Smooth muscle cell (in vitro differentiated cells): ENCODE data around the gene SUPT5H. TPM values are rescaled to one million over a fixed set of nuclear protein-coding genes. Genes with fewer than 3 reads are reported as not detected.

Source experiments
- DNase-seq: peaks from one replicate; lab custom pipeline; 2025; ENCODE audit not compliant: unreplicated experiment; lab: John Stamatoyannopoulos, UW
- H2AFZ ChIP-seq: fragments of 200-600 bp; sonication (generic); 2 replicates; pipeline ENCODE4 v1.6.0; 2016; ENCODE audit warnings: antibody characterized with exemption, low read depth, mild to moderate bottlenecking
- H3F3A ChIP-seq: fragments of 200-600 bp; sonication (generic); 2 replicates; pipeline ENCODE4 v1.6.0; 2017; ENCODE audit warnings: antibody characterized with exemption, low read depth
- H3K27ac ChIP-seq: fragments of 200-600 bp; sonication (generic); 2 replicates; pipeline ENCODE4 v1.5.1; 2016; ENCODE audit warnings: low read depth, mild to moderate bottlenecking
- H3K27me3 ChIP-seq: fragments of 200-600 bp; sonication (generic); 2 replicates; pipeline ENCODE4 v1.6.1; 2016; ENCODE audit warnings: low read depth, mild to moderate bottlenecking
- H3K36me3 ChIP-seq: fragments of 200-600 bp; sonication (generic); 2 replicates; pipeline ENCODE4 v1.5.1; 2016; ENCODE audit warnings: low read depth
- H3K4me1 ChIP-seq: fragments of 200-600 bp; sonication (generic); 2 replicates; pipeline ENCODE4 v1.5.1; 2016; ENCODE audit warnings: low read depth
- H3K4me2 ChIP-seq: fragments of 200-600 bp; sonication (generic); 2 replicates; pipeline ENCODE4 v1.6.0; 2016; ENCODE audit warnings: mild to moderate bottlenecking
- H3K4me3 ChIP-seq: fragments of 200-600 bp; sonication (generic); 2 replicates; pipeline ENCODE4 v1.5.1; 2016; ENCODE audit warnings: mild to moderate bottlenecking
- H3K79me2 ChIP-seq: fragments of 200-600 bp; sonication (generic); 2 replicates; pipeline ENCODE4 v1.6.0; 2016; ENCODE audit warnings: low read depth, mild to moderate bottlenecking
- H3K9ac ChIP-seq: fragments of 200-600 bp; sonication (generic); 2 replicates; pipeline ENCODE4 v1.6.0; 2016; ENCODE audit warnings: low read depth
- H3K9me3 ChIP-seq: fragments of 200-600 bp; sonication (generic); replicated peaks from 2 replicates; pipeline ENCODE4 v1.5.1; 2016; ENCODE audit warnings: low read depth
- H4K20me1 ChIP-seq: fragments of 200-600 bp; sonication (generic); 2 replicates; pipeline ENCODE4 v1.6.0; 2016; ENCODE audit warnings: low read depth
- WGBS: methylation state at CpG from one replicate; pipeline ENCODE4 v1.1.7; 2016; ENCODE audit warnings: low lambda C conversion rate; 5-methylcytosine and 5-hydroxymethylcytosine counted together
- polyA plus RNA-seq: library from polyadenylated mRNA; unstranded; fragments of >200 nt; fragmentation: Nextera tagmentation; extraction: Ambion mirVana; gene quantifications from 2 replicates; pipeline ENCODE4 v1.2.1, GENCODE V29; 2016
- total RNA-seq: library from RNA; depleted of rRNA; stranded (reverse); fragments of >200 nt; gene quantifications from 2 replicates; pipeline ENCODE4 v1.2.3, GENCODE V29; 2014
- TF ChIP-seq, protein P1 (sequence below): fragments of 200-600 bp; sonication (generic); IDR thresholded peaks from 2 replicates; pipeline ENCODE4 v1.5.1; 2017; ENCODE audit warnings: borderline replicate concordance, mild to moderate bottlenecking, antibody characterized with exemption; ENCODE audit not compliant: insufficient read depth, poor library complexity, severe bottlenecking

Gene SUPT5H
- total and polyA plus RNA-seq, 2 experiments from 2014 or later, result 44.9 to 134 TPM

DNA sequence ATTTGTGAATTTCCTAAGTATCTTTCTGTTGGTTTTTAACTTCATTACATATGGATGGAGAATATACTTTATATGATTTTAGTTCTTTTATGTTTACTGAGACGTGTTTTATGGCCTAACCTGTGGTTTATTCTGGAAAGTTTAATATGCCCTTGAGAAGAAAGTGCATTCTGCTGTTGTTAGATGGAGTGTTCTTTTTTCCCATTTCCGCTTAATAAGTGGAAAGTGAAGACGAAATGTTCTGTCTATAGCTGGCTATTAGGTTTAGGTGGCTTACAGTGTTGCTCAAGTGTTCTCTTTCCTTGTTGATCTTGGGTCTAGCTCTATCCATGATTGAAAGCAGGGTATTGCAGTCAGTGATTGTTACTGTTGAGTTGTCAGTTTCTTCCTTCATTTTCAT, 18.0 kb downstream of the SUPT5H start:
- Histone ChIP-seq H3K4me3 (no peak overlapping the region), H4K20me1 (peaks cover 50% of the 10 kb centered on the region), H3K27ac (no peak overlapping the region), H3K27me3 (no peaks in the 10 kb centered on the region), H3K9me3 (no peaks in the 10 kb centered on the region), H3K9ac (no peak overlapping the region), H2AFZ (no peak overlapping the region), H3K36me3 (no peaks in the 10 kb centered on the region), H3F3A (no peaks in the 10 kb centered on the region), H3K4me1 (no peaks in the 10 kb centered on the region), H3K4me2 (no peak overlapping the region), H3K79me2 (peaks cover 14% of the 10 kb centered on the region)
- DNase-seq, result no peak
- 76% methylated on average over 3 of the region's 3 CpGs for WGBS
- TF ChIP-seq, protein P1, sequence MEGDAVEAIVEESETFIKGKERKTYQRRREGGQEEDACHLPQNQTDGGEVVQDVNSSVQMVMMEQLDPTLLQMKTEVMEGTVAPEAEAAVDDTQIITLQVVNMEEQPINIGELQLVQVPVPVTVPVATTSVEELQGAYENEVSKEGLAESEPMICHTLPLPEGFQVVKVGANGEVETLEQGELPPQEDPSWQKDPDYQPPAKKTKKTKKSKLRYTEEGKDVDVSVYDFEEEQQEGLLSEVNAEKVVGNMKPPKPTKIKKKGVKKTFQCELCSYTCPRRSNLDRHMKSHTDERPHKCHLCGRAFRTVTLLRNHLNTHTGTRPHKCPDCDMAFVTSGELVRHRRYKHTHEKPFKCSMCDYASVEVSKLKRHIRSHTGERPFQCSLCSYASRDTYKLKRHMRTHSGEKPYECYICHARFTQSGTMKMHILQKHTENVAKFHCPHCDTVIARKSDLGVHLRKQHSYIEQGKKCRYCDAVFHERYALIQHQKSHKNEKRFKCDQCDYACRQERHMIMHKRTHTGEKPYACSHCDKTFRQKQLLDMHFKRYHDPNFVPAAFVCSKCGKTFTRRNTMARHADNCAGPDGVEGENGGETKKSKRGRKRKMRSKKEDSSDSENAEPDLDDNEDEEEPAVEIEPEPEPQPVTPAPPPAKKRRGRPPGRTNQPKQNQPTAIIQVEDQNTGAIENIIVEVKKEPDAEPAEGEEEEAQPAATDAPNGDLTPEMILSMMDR, result no peak

DNA sequence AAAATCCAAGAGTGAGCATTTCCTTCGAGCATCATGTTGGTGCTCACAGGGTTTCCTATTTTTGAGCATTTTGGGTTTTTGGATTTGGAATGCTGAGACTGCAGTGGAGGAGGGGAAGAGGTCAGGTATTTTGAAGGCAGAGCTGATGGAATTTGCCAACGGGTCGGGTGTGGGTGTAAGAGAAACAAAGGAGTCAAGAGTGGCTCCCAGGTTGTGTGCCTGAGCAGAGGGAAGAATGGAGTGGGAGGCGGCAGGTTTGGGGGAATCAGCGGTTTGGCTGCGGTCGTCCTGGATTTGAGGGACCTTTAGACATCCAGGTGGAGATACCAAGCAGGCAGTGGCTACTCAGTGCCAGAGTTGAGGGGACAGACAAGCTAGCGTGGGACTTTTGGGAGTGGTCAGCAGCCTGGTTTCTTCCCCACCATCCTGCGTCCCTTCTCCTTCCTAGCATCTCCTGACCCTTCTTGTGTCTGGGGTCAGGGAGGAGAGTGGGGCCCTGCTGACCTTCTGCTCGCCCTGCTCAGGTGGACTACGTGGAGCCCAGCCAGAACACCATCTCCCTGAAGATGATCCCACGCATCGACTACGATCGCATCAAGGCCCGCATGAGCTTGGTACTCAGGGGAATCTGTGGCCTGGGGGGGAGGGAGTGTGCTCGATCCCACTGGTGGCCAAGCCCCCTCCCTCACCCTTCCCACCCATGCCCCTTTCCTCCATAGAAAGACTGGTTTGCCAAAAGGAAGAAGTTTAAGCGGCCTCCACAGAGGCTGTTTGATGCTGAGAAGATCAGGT, 20.8 kb downstream of the SUPT5H start:
- 98% methylated on average over 18 of the region's 18 CpGs for WGBS
- H3F3A ChIP-seq, result no peaks in the 10 kb centered on the region
- no peak for DNase-seq
- H3K4me1 ChIP-seq, result no peaks in the 10 kb centered on the region
- TF ChIP-seq, protein P1, result no peak
- no peak overlapping the region for H2AFZ ChIP-seq
- H3K4me3 ChIP-seq, result no peak overlapping the region
- no peaks in the 10 kb centered on the region for H3K27me3 ChIP-seq
- peaks cover 14% of the 10 kb centered on the region for H3K79me2 ChIP-seq
- peaks cover 42% of the 10 kb centered on the region for H4K20me1 ChIP-seq
- no peaks in the 10 kb centered on the region for H3K36me3 ChIP-seq
- H3K9ac ChIP-seq, result no peak overlapping the region
- no peak overlapping the region for H3K4me2 ChIP-seq
- no peaks in the 10 kb centered on the region for H3K9me3 ChIP-seq
- no peak overlapping the region for H3K27ac ChIP-seq

DNA sequence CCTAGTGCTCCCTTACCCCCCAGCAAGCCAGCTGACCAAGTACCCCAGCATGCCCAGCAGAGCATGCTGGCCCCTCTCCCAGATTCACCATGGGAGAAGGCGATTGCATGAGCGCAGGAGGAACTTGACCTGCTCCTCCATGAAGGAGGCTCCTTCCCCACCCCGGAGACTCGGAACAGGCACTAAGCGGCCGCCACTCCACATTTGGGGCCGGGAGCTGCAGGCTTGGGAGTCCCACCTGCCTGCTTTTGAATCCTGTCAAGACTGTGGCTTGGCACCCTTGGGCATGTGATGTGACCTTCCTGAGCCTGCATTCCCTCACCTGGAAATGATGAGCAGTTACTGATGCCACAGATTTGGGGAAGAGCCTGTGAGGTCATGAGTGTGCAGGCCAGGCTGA, 22.6 kb downstream of the SUPT5H start:
- no peak overlapping the region for H3K27ac ChIP-seq
- H4K20me1 ChIP-seq, result peaks cover 50% of the 10 kb centered on the region
- H3K4me3 ChIP-seq, result no peak overlapping the region
- WGBS, result 97% methylated on average over 7 of the region's 7 CpGs
- no peak overlapping the region for H3K4me2 ChIP-seq
- H3F3A ChIP-seq, result no peaks in the 10 kb centered on the region
- H3K27me3 ChIP-seq, result no peaks in the 10 kb centered on the region
- H3K4me1 ChIP-seq, result no peaks in the 10 kb centered on the region
- no peak overlapping the region for H3K9ac ChIP-seq
- peaks cover 14% of the 10 kb centered on the region for H3K79me2 ChIP-seq
- no peaks in the 10 kb centered on the region for H3K36me3 ChIP-seq
- H3K9me3 ChIP-seq, result no peaks in the 10 kb centered on the region
- no peak for DNase-seq
- H2AFZ ChIP-seq, result no peak overlapping the region
- TF ChIP-seq, protein P1, result no peak

DNA sequence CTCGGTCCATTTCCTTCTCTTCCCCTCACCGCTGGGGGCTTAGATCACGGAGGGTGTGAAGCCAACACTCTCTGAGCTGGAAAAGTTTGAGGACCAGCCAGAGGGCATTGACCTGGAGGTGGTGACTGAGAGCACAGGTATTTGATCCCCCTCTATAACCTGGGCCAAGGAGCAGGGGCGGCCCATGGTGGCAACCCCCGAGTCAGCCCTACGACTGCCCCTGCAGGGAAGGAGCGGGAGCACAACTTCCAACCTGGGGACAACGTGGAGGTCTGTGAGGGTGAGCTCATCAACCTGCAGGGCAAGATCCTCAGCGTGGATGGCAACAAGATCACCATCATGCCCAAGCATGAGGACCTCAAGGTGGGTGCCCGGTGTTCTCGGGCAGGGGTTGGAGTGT, 23.7 kb downstream of the SUPT5H start:
- no peak for DNase-seq
- H3K4me3 ChIP-seq, result no peak overlapping the region
- TF ChIP-seq, protein P1, result no peak
- no peaks in the 10 kb centered on the region for H3K27me3 ChIP-seq
- H3K79me2 ChIP-seq, result peaks cover 6% of the 10 kb centered on the region
- WGBS, result 94% methylated on average over 11 of the region's 11 CpGs
- H3K4me2 ChIP-seq, result no peak overlapping the region
- no peak overlapping the region for H3K9ac ChIP-seq
- peaks cover 39% of the 10 kb centered on the region for H4K20me1 ChIP-seq
- no peaks in the 10 kb centered on the region for H3K36me3 ChIP-seq
- H3K9me3 ChIP-seq, result no peaks in the 10 kb centered on the region
- H3K27ac ChIP-seq, result no peak overlapping the region
- no peak overlapping the region for H2AFZ ChIP-seq
- no peaks in the 10 kb centered on the region for H3F3A ChIP-seq
- H3K4me1 ChIP-seq, result no peaks in the 10 kb centered on the region
